HepG2 (cell line): ENCODE results near the gene SNX9.

ENCODE experiments used
- AFF4 ChIP-seq: sonication (generic); formaldehyde crosslinking; IDR thresholded peaks from 2 replicates; pipeline ENCODE4 v1.4.0; 2020; ENCODE audit warnings: missing genetic modification reagents
- NFE2L2 ChIP-seq: fragments of 150-350 bp; IDR thresholded peaks from 2 replicates; pipeline ENCODE4 v1.6.1; 2014; ENCODE audit warnings: low read length
- POLR2A ChIP-seq, 2 experiments: IDR thresholded peaks; 2 replicates each; pipeline ENCODE4 v1.6.1; 2011; ENCODE audit warnings: low read depth in 2 of 2, low read length in 2 of 2, mild to moderate bottlenecking in 1 of 2, moderate library complexity in 1 of 2; ENCODE audit not compliant: insufficient read depth in 1 of 2
- SMC3 ChIP-seq: IDR thresholded peaks from 2 replicates; pipeline ENCODE4 v1.6.1; 2011; ENCODE audit warnings: low read length, improper control_type of control experiment

GRCh38 chr6:157898640-157899039 lies 75.6 kb downstream of the SNX9 start:
- TF ChIP-seq AFF4: no peak
- no peak for TF ChIP-seq SMC3
- TF ChIP-seq NFE2L2: no peak
- TF ChIP-seq POLR2A (IDR thresholded peaks at IDR 0.05; ENCODE audit: insufficient read depth in 1 of 2, low read depth in 2 of 2, low read length in 2 of 2): no peak
